GM19238 (cell line): ENCODE results near the gene IFNA2.
"Not testable (repeated sequence)": the region's sequence is repeated elsewhere in the genome, so short reads cannot be mapped to it uniquely, and the experiment has no call there.

Experiments
- DNase-seq: peaks from one replicate; pipeline ENCODE4 v3.0.0; 2011; ENCODE audit warnings: low spot score; ENCODE audit not compliant: insufficient read length

IFNA2 gene

DNA sequence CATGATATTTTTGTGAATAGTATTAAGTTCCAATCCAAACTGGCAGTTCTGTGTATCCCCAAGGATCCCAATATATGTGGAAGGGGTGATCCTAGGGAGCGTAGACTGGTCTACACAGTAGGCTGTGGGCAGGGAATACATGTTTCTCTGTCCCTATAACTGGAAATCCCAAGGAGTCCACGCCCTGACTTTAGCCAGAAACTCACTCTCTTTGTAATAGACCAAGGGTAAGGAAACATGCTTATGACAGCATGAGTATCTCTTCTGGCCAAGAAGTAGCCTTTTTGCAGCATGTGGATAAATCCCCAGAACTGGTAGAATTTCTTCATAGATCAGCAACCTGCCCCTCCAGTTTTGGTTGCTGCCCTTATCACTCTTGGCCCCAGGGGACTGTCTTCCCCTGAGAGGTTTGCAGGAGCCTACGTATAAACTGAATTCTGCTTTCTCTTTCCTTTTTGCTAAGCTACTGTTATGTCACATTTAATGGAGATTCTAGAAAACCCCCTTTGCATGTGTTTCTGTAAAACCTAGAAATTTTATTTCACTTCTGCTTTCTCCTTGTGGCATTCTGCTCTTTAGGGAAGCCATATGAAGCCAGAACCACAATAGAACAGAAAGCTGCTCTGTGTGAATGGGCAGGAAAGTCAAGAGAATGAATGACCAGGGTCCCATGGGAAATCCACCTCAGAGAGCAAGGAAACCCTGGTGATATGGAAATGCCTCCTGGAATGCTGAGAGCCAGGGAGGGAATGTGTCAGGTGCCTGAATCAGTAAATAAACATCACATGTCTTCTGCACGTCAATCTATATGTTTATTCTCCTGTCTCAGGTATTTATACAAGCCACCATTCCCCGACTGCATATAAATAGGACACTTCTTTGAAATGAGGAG is 3.5 kb downstream of the IFNA2 start:
- peak; percentile 35 for DNase-seq

DNA sequence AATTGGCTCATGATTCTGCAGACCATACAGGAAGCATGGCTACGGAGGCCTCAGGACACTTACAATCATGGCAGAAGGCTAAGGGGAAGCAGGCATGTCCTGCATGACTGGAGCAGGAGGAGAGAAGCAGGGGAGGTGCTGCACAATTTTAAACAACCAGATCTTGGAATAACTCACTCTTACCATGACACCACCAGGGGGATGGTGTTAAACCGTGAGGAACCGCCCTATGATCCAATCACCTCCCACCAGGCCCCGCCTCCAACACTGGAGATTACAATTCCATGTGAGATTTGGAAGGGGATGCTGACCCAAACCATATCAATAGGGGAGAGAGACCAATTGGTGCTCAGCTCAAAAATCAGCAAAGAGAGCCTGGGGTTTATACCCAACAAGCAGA is 13.7 kb downstream of the IFNA2 start:
- DNase-seq = not testable (repeated sequence)

DNA sequence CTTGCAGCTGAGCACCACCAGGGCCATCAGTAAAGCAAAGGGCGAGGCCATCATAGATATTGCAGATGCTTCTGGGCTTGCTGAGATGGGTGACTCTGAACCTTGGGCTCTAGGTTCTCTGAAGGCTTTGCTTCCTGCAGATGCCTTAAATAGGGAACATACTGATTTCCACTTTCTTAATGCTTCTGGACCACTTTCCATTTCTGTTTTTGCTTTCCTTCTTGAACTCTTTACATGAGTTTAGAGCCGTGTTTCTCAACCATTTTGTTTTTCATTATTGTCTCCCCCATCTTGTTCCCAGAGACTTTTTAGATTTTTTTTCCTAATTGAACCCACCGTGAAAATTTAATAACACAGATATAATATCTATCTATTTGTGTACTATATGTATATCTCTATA is 17.2 kb downstream of the IFNA2 start, which contains the start of gene IFNA13:
TSS of gene IFNA13 (minus strand) at position 101 of the 400 bp plus-strand sequence. CDS start at position 54, 47 bp downstream.
- no peak for DNase-seq

DNA sequence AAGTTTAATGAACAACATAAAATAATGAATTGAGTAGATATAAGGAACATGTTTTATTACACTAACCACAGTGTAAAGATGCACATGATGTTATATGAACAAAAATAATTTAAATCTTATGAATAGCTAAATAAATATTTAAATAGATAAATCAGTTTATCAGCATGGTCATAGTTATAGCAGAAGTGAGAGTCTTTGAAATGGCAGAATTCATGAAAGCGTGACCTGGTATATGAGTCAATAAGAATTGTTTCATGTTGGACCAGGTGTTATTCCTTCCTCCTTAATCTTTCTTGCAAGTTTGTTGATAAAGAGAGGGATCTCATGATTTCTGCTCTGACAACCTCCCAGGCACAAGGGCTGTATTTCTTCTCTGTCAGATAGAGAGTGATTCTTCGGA is 18.0 kb downstream of the IFNA2 start:
- DNase-seq = not testable (repeated sequence)

GRCh38 chr9:21362287-21362686 is 22.9 kb downstream of the IFNA2 start:
- no peak for DNase-seq

DNA sequence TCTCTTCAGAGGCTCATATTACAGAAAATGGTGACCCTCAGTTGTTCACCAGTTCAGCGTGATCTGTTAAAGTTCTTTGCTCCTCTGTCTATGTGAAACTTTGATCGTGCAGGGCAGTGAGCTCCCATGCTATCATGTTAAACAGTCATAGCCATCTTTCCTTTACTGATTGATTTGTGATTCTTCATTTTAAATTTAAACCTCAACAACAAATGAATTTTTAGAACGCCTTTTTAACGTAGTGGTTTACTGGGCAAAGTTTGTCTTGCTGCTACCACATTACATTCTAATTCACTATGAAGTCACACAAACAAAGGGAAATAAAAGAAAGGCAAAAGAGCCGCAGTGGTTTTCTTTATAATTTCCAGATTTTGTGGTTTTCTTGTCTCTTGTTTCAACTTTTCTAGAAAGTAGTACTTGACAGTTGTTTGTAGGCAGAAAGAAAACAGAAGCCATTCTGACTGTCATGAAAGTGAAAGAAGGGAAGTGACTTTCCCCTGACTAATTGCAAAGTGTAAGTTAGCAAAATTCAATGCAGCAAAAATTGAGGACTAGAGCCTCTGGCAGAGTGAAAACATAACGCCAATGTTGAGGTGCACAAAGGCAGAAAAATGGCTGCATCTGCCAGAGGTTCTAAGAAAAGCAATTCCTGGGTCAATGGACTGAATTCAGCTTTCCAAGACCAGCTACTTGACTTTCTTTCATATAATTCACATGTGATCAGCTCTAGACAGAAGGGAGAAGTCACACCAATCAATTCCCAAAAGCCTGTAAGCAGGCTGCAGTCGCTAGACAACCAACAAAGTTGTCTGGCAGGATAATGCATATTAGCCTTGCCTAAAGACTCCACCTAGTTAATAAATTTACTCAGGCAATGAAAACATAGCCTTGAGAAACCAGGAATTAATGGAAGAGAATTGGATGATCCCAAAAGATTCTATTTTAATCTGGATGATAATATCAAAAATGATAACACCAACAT is 27.4 kb downstream of the IFNA2 start:
- no peak for DNase-seq

DNA sequence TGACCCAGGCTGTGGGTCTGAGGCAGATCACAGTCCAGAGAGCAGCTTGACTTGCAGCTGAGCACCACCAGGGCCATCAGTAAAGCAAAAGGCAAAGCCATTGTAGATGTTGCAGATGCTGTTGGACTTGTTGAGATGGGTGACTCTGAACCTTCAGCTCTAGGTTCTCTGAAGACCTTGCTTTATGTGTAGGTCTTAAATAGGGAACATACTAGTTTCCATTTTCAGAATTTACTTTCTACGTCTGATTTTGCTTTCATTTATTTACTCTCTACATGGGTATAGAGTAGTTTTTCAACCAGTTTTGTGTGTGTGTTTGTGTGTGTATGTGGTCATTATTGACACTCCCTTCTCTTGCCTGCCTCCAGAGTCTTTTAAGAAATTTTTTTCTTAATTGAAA is 34.4 kb downstream of the IFNA2 start, which contains the start of gene IFNA6:
TSS of gene IFNA6 (minus strand) at position 101 of the 400 bp plus-strand sequence. CDS start at position 101, 0 bp downstream.
- DNase-seq = no peak

- DNase-seq = no peak
Observed at GRCh38 chr9:21348430-21348970, 36.7 kb downstream of the IFNA2 start.

DNA sequence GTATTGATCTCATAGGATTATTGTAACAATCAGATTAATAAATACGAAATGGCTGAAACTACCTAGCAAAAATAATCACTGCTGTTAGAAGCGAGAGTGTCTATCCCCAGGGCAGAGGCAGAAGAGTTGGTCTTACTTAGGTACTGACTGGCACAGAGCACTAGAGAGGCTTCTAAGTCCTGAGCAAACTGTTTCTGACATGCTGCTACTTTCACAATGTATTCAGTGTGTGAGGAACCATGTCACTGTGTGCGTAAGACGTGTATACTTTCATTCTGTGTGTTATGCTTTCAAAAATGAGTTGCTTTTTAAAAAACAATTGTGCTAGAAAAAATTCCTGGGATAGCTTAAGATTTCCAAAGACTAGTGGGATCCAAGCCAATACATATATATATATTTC is 44.5 kb downstream of the IFNA2 start:
- no peak for DNase-seq

DNA sequence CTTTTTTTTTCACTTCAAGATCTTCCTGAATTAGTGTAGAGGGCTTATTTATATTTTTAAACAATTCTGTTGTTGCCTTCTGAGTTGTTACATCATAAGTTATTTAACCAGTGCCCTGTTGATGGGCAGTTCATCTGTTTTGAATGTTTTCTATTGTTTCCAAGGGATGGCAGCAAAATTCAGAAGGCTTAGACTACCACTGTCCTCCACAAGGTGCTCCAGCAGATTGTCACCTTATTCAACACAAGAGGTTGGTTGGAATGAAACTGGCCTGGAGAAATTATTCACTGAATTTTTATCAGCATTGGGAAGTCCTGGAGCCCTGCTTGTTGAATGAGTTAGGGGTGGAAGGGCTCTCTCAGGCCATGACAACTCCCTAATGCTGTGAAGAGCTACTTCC is 48.7 kb downstream of the IFNA2 start:
- DNase-seq = no peak

DNA sequence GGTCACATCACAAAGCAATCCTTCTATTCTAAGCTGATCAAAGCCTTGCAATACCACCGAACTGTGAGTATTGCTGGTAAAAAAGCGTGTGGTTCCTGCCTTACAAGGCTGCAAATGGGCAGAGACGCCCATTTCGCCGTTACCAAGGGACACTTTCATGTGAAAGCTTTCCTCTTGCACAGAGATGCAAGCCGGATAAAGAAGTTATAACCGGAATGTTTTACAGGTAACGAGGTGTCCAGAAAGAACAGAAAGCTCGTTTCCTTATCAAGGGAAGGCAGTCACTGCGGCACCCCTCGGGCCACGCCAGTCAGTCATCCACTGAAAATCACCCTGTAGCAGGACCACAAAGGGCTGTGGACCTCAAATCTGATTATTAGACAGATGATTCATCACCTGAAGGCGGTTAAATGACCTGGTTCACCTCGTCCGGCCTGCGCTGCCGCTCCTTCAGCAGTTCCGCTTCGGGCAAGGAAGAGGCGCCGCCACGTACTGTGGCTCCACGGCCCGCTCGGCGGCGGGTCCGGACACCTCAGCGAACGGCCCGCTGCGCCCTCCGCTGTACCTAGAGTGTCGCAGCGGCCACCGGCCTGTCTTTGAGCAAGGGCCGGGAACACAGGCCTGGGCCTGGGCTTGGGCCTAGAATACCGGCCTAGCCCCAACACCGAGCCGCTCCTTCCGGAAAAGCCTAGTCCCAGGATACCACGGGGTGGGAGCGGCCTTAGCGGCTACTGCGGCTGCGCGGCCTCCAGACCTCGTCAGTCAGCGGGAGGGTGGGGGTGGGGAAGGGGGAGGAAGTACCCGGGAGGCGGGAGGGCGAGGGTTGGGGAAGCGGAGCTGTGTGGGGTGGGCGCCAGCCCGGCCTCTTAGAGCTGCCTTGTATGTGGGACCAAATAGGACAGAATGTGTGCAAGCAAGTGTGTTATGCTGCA is 50.2 kb downstream of the IFNA2 start, which contains the start of gene KLHL9:
TSS of gene KLHL9 (minus strand) at position 704 of the 932 bp plus-strand sequence. CDS start at position 159, 545 bp downstream.
- DNase-seq = peak; percentile 86
